Peyer's patch (tissue), 4 donors: Measurements from ENCODE around the gene GDI2. TPM values are rescaled to one million over a fixed set of nuclear protein-coding genes. Genes with fewer than 3 reads are reported as not detected.
"Not testable (repeated sequence)": the region's sequence is repeated elsewhere in the genome, so short reads cannot be mapped to it uniquely, and the experiment has no call there.

Source experiments
- DNase-seq, 3 donors: peaks; one replicate each; pipeline ENCODE4 v3.0.0-alpha.2; 2017 to 2019
- H3K27ac ChIP-seq, 4 donors: fragments of 200-600 bp; sonication (generic); one replicate each; pipeline ENCODE4 v1.5.1; 2016 to 2019
- H3K27me3 ChIP-seq, 2 donors: fragments of 200-600 bp; sonication (generic); one replicate each; pipeline ENCODE4 v1.5.1; 2019
- H3K36me3 ChIP-seq, 3 donors: fragments of 200-600 bp; sonication (generic); one replicate each; pipeline ENCODE4 v1.5.1; 2016 to 2019
- H3K4me1 ChIP-seq, 4 donors: fragments of 200-600 bp; sonication (generic); one replicate each; pipeline ENCODE4 v1.5.1; 2016 to 2019
- H3K4me3 ChIP-seq, 4 donors: fragments of 200-600 bp; sonication (generic); 1 replicate in 3 of 4; 2 replicates in 1 of 4; pipeline ENCODE4 v1.5.1; 2016 to 2019; ENCODE audit warnings: mild to moderate bottlenecking in 1 of 4
- H3K9me3 ChIP-seq, 4 donors: fragments of 200-600 bp; sonication (generic); one replicate each; pipeline ENCODE4 v1.5.1; 2016 to 2019; ENCODE audit warnings: mild to moderate bottlenecking in 1 of 4
- CTCF ChIP-seq, 6 experiments: fragments of 450-650 bp in 4 of 6; fragments of 200-600 bp in 2 of 6; sonication (generic) in 1 of 6; IDR thresholded peaks; one replicate each; pipeline ENCODE4 v1.5.1; 2017 to 2019; ENCODE audit warnings: antibody characterized with exemption in 6 of 6, mild to moderate bottlenecking in 3 of 6, moderate library complexity in 1 of 6
- POLR2A ChIP-seq, 2 donors: fragments of 450-650 bp; IDR thresholded peaks; one replicate each; pipeline ENCODE4 v1.5.1; 2017; ENCODE audit warnings: antibody characterized with exemption in 2 of 2, mild to moderate bottlenecking in 2 of 2, moderate library complexity in 2 of 2
- total RNA-seq, 4 donors: library from RNA; depleted of rRNA; stranded (reverse); fragments of >200 nt; gene quantifications; one replicate each; pipeline ENCODE4 v1.1.0, GENCODE V29; 2016

Gene GDI2
- total RNA-seq, 4 donors from 2014 or later, result 182 to 326 (median 260) TPM

GRCh38 chr10:5789626-5790025, 23.6 kb downstream of the GDI2 start:
- peaks cover 0 to 97% (median 0%) of the 10 kb centered on the region in 3 donors for H3K36me3 ChIP-seq

GRCh38 chr10:5788969-5789368, 24.3 kb downstream of the GDI2 start:
- DNase-seq, result no peak
- Histone ChIP-seq H3K9me3 (no peaks in the 10 kb centered on the region), H3K4me3 (no peak overlapping the region), H3K36me3 (peaks cover 0 to 97% (median 0%) of the 10 kb centered on the region in 3 donors), H3K27ac (no peak overlapping the region), H3K27me3 (no peaks in the 10 kb centered on the region), H3K4me1 (no peaks in the 10 kb centered on the region)
- TF ChIP-seq CTCF (IDR thresholded peaks at IDR 0.05) (no peak), POLR2A (IDR thresholded peaks at IDR 0.05) (no peak)

More at GRCh38 chr10:5789626-5790025, 23.6 kb downstream of the GDI2 start:
- Histone ChIP-seq H3K27ac (no peak overlapping the region), H3K4me1 (no peaks in the 10 kb centered on the region), H3K4me3 (no peak overlapping the region), H3K9me3 (no peaks in the 10 kb centered on the region), H3K27me3 (no peaks in the 10 kb centered on the region)
- TF ChIP-seq CTCF (IDR thresholded peaks at IDR 0.05) (no peak), POLR2A (IDR thresholded peaks at IDR 0.05) (no peak)
- no peak for DNase-seq

GRCh38 chr10:5783300-5783699, 29.9 kb downstream of the GDI2 start:
- Histone ChIP-seq H3K36me3 (peaks cover 0 to 65% (median 0%) of the 10 kb centered on the region in 3 donors), H3K4me1 (no peaks in the 10 kb centered on the region), H3K27me3 (no peaks in the 10 kb centered on the region), H3K9me3 (no peaks in the 10 kb centered on the region), H3K27ac (no peak overlapping the region), H3K4me3 (no peak overlapping the region)
- no peak for DNase-seq
- no peak for TF ChIP-seq CTCF (IDR thresholded peaks at IDR 0.05)
- no peak for TF ChIP-seq POLR2A (IDR thresholded peaks at IDR 0.05)

GRCh38 chr10:5782174-5782573, 31.1 kb downstream of the GDI2 start:
- Histone ChIP-seq H3K27ac (no peak overlapping the region), H3K4me3 (no peak overlapping the region), H3K36me3 (peaks cover 0 to 60% (median 0%) of the 10 kb centered on the region in 3 donors), H3K4me1 (no peaks in the 10 kb centered on the region), H3K9me3 (no peaks in the 10 kb centered on the region), H3K27me3 (no peaks in the 10 kb centered on the region)
- no peak for DNase-seq
- TF ChIP-seq CTCF (IDR thresholded peaks at IDR 0.05) (no peak), POLR2A (IDR thresholded peaks at IDR 0.05) (no peak)

DNA sequence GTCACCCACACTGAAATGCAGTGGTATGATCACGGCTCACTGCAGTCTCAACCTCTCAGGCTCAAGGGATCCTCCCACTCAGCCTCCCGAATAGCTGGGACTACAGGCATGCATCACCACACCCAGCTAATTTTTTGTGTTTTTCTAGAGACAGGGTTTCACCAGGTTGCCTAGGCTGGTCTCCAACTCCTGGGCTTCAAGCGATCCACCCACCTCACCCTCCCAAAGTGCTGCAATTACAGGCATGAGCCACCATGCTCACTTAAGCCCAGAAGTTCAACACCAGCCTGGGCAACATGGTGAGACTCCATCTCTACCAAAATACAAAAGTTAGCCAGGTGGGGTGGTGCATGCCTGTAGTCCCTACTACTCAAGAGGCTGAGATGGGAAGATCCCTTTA, 33.5 kb downstream of the GDI2 start:
- no peak overlapping the region for H3K4me3 ChIP-seq

GRCh38 chr10:5777758-5778157, 35.5 kb downstream of the GDI2 start:
- H3K4me3 ChIP-seq, result not testable (repeated sequence)

More for the DNA sequence above, 33.5 kb downstream of the GDI2 start:
- H3K27me3 ChIP-seq, result no peaks in the 10 kb centered on the region
- H3K36me3 ChIP-seq, result peaks cover 0 to 54% (median 0%) of the 10 kb centered on the region in 3 donors
- no peaks in the 10 kb centered on the region for H3K9me3 ChIP-seq
- DNase-seq, result no peak
- H3K27ac ChIP-seq, result no peak overlapping the region
- TF ChIP-seq CTCF (IDR thresholded peaks at IDR 0.05) (no peak), POLR2A (IDR thresholded peaks at IDR 0.05) (no peak)
- H3K4me1 ChIP-seq, result peaks cover 0 to 6% (median 0%) of the 10 kb centered on the region in 4 donors

More at GRCh38 chr10:5777758-5778157, 35.5 kb downstream of the GDI2 start:
- not testable (repeated sequence) for H3K9me3 ChIP-seq, H3K4me1 ChIP-seq, H3K27ac ChIP-seq, H3K27me3 ChIP-seq, DNase-seq
- H3K36me3 ChIP-seq, result peaks cover 0 to 43% (median 0%) of the 10 kb centered on the region in 3 donors
